Mucosa of stomach (tissue), 1 donor: ENCODE results near the gene RAB3IL1.
"Not testable (repeated sequence)": the region's sequence is repeated elsewhere in the genome, so short reads cannot be mapped to it uniquely, and the experiment has no call there.

Source experiments
- H3K27me3 ChIP-seq: one replicate; pipeline ENCODE4 v1.7.0; 2013; ENCODE audit warnings: mild to moderate bottlenecking, low read length; ENCODE audit not compliant: control insufficient read depth, insufficient read depth
- H3K36me3 ChIP-seq: one replicate; pipeline ENCODE4 v1.7.0; 2013; ENCODE audit warnings: low read length; ENCODE audit not compliant: control insufficient read depth, insufficient read depth
- H3K4me1 ChIP-seq: one replicate; pipeline ENCODE4 v1.7.0; 2013; ENCODE audit warnings: mild to moderate bottlenecking, low read length; ENCODE audit not compliant: control insufficient read depth, insufficient read depth
- H3K4me3 ChIP-seq: one replicate; pipeline ENCODE4 v1.7.0; 2013; ENCODE audit warnings: low read length
- H3K9ac ChIP-seq: one replicate; pipeline ENCODE4 v1.7.0; 2013; ENCODE audit warnings: mild to moderate bottlenecking, low read length, moderate library complexity
- H3K9me3 ChIP-seq: one replicate; pipeline ENCODE4 v1.7.0; 2013; ENCODE audit warnings: mild to moderate bottlenecking, low read length, moderate library complexity; ENCODE audit not compliant: control insufficient read depth
- donor health status: Pancreatic carcinoma.

RAB3IL1 gene

DNA sequence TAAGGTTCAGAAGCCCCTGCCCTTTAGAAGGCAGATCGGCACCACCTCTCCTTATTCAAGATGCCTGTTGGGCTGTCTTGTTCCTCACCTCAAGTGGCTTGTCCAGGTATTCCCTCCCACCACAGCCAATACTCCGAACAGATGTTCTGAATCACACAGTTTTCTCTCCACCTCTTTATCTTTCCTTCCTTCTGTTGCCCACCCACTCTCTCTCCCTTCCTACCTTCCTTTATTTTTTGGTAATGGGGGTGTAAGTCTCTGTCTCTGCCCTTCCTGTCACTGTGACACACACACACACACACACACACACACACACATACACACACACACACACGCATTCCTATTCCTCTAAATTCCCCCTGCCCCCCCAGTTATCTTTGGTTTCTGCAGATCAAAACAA, 41.2 kb upstream of the RAB3IL1 start:
- H3K4me1 ChIP-seq = peaks cover 43% of the 10 kb centered on the region

DNA sequence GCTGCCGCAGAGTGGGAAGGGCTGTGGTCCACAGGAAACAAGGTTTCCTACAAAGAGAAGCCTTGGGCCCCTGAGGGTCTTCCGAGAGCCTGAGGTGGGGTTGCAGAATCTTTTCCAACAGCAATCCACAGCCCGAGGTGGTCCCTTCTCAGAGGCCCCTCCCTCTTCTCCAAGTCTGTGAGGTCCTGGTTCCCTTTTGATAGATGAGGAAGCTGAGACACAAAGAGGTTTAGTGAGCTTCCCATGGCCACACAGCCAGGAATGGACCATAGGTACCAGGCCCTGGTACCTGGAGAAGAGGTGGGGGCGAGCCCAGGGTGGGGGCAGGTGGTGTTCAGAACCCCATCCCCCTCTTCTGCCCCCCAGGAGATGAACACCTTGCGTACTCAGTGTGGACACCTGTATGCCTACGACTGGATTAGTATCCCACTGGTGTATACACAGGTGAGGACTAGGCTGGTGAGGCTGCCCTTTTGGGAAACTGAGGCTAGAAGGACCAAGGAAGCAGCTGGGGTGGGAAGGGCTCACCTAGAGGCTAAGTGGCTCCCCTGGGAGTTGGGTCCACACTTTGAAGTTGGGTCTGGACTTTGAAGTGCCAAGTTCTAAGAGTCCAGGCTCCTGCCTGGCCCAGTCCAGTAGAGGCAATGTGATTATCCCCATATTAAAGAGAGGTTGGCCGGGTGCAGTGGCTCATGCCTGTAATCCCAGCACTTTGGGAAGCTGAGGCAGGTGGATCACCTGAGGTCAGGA, 39.8 kb upstream of the RAB3IL1 start:
- Histone ChIP-seq H3K9me3 (no peaks in the 10 kb centered on the region), H3K9ac (no peak overlapping the region), H3K27me3 (peaks cover 22% of the 10 kb centered on the region), H3K36me3 (no peaks in the 10 kb centered on the region), H3K4me1 (peaks cover 35% of the 10 kb centered on the region), H3K4me3 (no peak overlapping the region)

More for the DNA sequence above, 41.2 kb upstream of the RAB3IL1 start:
- H3K9me3 ChIP-seq = no peaks in the 10 kb centered on the region
- H3K4me3 ChIP-seq = no peak overlapping the region
- H3K36me3 ChIP-seq = no peaks in the 10 kb centered on the region
- peaks cover 22% of the 10 kb centered on the region for H3K27me3 ChIP-seq
- H3K9ac ChIP-seq = no peak overlapping the region

GRCh38 chr11:61956191-61957020, 39.0 kb upstream of the RAB3IL1 start:
- Histone ChIP-seq H3K9ac (no peak overlapping the region), H3K4me3 (no peak overlapping the region), H3K4me1 (peaks cover 27% of the 10 kb centered on the region), H3K27me3 (peaks cover 22% of the 10 kb centered on the region), H3K9me3 (no peaks in the 10 kb centered on the region), H3K36me3 (no peaks in the 10 kb centered on the region)

- peak overlapping the region; percentile 41 for H3K9ac ChIP-seq
- no peaks in the 10 kb centered on the region for H3K9me3 ChIP-seq
- H3K27me3 ChIP-seq = peaks cover 22% of the 10 kb centered on the region
- H3K36me3 ChIP-seq = no peaks in the 10 kb centered on the region
- peaks cover 24% of the 10 kb centered on the region for H3K4me1 ChIP-seq
- H3K4me3 ChIP-seq = no peak overlapping the region
These were observed 38.2 kb upstream of the RAB3IL1 start for GRCh38 chr11:61955422-61956135.

DNA sequence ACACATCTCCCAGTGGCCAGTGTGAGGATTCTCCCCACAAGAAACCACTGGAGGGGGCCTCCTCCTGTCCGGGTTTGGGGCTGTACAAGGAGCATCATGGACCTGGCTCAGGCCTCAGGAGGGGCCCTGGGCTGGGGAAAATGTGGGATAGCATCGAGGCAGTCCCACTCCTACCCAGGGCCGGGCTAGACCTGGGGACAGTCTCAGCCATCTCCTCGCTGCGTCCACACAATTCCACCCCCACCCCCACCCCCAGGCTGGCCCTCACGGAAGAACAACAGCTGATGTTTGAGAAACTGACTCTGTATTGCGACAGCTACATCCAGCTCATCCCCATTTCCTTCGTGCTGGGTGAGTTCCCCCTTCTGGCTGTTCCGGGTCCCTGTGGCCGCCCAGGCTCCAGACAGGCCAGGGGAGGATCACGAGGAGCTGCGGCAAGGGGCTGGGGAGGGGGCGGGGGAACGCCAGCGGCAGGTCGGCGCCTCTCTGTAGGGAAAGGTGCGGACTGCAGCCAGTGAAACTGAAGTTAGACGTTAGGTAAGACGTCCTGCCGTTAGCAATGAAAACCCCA, 37.6 kb upstream of the RAB3IL1 start:
- Histone ChIP-seq H3K4me1 (peaks cover 24% of the 10 kb centered on the region), H3K4me3 (no peak overlapping the region), H3K36me3 (no peaks in the 10 kb centered on the region), H3K9me3 (no peaks in the 10 kb centered on the region), H3K9ac (peak overlapping the region; percentile 41), H3K27me3 (peaks cover 22% of the 10 kb centered on the region)

DNA sequence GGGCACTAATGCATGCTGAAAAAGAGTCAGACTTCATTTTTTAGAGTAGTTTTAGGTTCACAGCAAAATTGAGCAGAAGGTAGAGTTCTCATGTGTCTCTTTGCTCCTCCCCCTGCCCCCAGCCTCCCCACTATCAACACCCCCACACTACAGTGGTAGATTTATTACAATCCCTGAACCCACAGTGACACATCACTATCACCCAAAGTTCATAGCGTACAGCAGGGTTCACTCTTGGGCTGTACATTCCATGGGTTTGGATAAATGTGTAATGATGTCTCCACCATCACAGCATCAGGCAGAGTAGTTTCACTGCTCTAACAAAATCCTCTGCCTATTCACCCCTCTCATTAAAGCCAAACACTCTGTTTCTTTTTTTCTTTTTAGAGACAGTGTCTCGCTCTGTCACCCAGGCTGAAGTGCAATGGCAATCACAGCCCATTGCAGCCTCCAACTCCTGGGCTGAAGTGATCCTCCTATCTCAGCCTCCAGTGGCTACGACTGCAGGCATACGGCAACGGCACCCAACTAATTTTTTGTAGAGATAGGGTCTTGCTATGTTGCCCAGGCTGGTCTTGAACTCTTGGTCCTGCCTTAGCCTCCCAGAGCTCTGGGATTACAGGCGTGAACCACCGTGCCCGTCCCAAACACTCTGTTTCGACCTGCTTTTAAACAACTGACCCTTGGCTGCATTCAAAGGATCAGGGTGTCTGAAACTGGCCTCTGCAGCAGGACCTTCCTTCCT, 36.9 kb upstream of the RAB3IL1 start:
- Histone ChIP-seq H3K27me3 (peaks cover 22% of the 10 kb centered on the region), H3K36me3 (no peaks in the 10 kb centered on the region), H3K4me1 (peaks cover 21% of the 10 kb centered on the region), H3K9me3 (no peaks in the 10 kb centered on the region), H3K9ac (peak overlapping the region; percentile 41), H3K4me3 (no peak overlapping the region)

DNA sequence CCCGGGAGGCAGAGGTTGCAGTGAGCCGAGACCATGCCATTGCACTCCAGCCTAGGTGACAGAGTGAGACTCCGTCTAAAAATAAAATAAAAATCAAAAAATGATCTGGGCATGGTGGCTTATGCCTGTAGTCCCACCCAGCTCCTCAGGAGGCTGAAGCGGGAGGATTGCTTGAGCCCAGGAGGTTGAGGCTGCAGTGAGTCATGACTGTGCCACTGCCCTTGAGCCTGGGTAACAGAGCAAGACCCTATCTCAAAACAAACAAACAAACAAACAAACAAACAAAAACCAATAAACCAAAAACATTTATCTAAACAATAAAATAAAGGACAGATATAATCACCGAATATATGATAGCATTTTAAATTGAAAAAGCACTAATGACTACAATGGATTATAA, 36.3 kb upstream of the RAB3IL1 start:
- Histone ChIP-seq H3K27me3 (peaks cover 22% of the 10 kb centered on the region), H3K4me1 (peaks cover 14% of the 10 kb centered on the region)
- not testable (repeated sequence) for H3K36me3 ChIP-seq, H3K9me3 ChIP-seq, H3K4me3 ChIP-seq, H3K9ac ChIP-seq

DNA sequence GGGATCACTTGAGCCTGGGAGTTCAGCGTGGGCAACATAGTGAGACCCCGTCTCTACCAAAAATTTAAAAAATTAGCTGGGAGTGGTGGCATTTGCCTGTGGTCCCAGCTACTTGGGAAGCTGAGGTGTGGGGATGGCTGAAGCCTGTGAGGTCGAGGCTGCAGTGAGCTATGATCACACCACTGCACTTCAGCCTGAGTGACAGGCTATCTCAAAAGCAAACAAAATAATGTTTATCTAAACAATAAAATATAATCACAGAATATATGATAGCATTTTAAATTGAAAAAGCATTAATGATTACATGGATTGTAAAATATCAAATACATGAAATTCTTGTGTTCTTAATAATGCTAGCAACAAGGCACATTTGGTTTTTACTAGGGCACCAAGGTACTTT, 35.5 kb upstream of the RAB3IL1 start:
- Histone ChIP-seq H3K27me3 (peaks cover 22% of the 10 kb centered on the region), H3K4me3 (no peak overlapping the region), H3K4me1 (peaks cover 14% of the 10 kb centered on the region), H3K36me3 (no peaks in the 10 kb centered on the region), H3K9me3 (no peaks in the 10 kb centered on the region), H3K9ac (no peak overlapping the region)

DNA sequence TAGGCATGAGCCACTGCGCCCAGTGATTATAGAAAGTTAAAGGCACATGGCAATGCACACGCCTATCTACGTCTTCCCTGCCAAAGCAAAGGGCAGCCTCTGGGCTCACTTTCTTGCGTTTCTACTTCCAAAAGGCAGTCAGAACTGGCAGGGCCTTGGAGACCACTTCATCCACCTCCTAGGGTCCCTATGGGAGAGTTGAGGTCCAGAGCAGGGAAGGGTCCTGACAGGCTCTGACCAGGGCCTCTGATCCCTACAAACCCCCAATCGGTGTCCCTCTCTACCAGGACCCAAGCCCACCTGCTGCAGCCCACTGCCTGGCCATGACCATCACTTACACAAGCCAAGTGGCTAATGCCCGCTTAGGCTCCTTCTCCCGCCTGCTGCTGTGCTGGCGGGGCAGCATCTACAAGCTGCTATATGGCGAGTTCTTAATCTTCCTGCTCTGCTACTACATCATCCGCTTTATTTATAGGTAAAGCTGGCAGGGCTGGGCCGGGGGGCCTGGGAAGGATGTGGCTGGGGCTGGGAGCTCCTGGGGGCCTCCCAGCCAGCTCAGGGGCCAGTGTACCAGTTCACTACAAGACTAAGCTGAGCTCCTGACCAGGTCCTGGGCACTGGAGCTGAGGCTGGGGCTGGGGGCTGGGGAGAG, 34.2 kb upstream of the RAB3IL1 start:
- Histone ChIP-seq H3K4me1 (peaks cover 14% of the 10 kb centered on the region), H3K9me3 (no peaks in the 10 kb centered on the region), H3K27me3 (peaks cover 22% of the 10 kb centered on the region), H3K36me3 (no peaks in the 10 kb centered on the region), H3K9ac (no peak overlapping the region), H3K4me3 (no peak overlapping the region)

- Histone ChIP-seq H3K36me3 (no peaks in the 10 kb centered on the region), H3K4me3 (no peak within 1 kb of the TSS), H3K9me3 (no peaks in the 10 kb centered on the region), H3K4me1 (peaks cover 4% of the 10 kb centered on the region), H3K9ac (no peak within 1 kb of the TSS), H3K27me3 (peaks cover 10% of the 10 kb centered on the region)
These were observed 32.7 kb upstream of the RAB3IL1 start, which contains the start of gene BEST1 for GRCh38 chr11:61950035-61950547. Gene BEST1, plus strand, starts transcription at chr11:61950351. Its CDS starts 1,456 bp downstream, at chr11:61951807.
